ENCODE results near the gene MAPK8IP3.

GRCh38 chr16:1668612-1669319, 37.2 kb upstream of the MAPK8IP3 start:
- TF ChIP-seq CTCF (IDR thresholded peaks at IDR 0.05; ENCODE audit: insufficient read depth, low read length), result no peak
- TF ChIP-seq REST (IDR thresholded peaks at IDR 0.05; ENCODE audit: insufficient replicate concordance, low read depth), result no peak
